GM21576 (cell line): ENCODE data around the gene C10orf105.
A peak's percentile ranks its signal among the peaks of the same experiment; 100 is the strongest.

Experiments used
- ATAC-seq: cut with Tn5 transposase; IDR thresholded peaks from one replicate; pipeline ENCODE4 v1.9.1; 2021; ENCODE audit warnings: mild to moderate bottlenecking, moderate library complexity; ENCODE audit not compliant: unreplicated experiment

Gene C10orf105

DNA sequence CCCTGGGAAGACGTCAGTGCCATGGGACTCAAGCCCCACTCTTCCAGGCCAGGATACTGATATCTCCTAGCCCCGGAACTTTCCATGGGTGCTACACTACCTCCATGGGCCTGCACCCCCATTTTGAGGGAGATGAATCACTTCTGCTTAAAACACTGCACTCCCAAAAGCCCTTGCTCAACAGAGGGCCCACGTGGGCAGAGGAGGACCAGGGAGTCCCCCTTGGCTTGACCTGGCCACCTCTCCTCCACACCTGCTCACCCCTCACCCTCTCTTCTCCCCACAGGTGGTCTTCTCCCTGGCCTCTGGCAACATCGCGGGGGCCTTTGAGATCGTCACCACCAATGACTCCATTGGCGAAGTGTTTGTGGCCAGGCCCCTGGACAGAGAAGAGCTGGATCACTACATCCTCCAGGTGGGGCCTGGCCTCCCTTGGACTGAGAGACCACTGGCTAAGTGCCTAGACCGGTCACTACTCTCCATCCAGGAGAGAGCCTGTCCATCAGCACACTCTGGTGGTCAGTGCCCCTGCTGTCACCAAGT, 19.9 kb upstream of the C10orf105 start:
- ATAC-seq = no peak

DNA sequence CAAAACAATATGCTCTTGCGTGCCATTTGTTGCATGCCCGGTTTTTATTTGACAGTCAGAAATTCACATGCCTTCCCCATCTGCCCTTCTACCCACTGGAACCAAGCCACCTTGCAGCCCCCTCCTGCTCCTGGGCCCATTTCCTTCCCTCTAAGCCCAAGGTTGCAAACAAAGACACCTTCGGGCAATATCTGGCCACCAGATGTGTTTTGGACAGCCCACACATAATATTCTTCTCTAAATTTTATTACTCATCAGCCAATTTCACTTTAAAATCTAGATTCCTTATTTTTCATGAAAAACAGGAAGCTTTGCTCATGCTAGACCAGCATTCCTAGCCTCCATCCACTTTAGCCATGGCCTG, 18.2 kb upstream of the C10orf105 start:
- no peak for ATAC-seq

- ATAC-seq = no peak
These were observed 17.6 kb upstream of the C10orf105 start for GRCh38 chr10:71737001-71737833.

GRCh38 chr10:71736570-71736952, 17.0 kb upstream of the C10orf105 start:
- ATAC-seq = no peak

DNA sequence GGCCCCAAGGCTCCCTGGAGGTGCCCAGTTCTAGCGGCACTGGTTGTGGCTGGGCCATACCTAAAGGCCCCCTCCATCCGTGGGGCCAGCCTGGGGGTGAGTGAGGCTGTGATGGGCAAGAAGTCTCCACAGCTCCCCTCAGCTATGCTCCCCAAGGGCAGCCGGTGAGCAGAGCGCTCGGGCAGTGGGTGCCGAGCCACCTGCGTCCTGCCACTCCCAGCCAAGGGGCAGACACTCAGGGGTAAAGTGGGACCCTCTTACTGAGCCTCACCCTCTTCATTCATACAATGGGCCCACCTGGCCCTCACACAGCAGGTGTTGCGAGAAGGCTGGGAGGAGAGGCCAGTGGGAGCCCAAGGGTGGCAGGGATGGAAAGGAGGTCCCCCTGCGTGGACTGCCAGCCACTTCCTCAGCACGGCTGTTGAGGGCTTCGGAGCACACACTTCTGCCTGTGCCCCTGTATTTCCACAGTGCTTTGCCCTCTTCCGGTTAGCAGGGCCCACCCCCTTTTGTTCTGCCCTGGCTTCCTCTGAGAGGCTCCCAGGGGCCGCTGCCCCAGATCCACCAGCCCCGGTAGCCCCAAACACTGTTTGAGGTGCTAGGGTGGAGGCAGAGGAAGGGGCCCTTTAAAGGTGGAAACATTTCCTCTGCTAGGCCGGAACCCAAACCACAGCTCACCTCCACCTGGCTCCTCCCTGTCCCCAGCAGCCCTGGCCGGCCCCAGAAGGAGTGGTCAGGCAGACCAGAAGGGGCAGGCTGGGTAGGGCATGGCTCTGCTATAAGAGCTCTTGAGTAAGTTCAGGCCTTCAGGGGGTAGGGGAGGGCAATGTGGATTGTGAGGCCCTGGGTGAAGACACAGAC, 16.4 kb upstream of the C10orf105 start:
- no peak for ATAC-seq

- no peak for ATAC-seq
These were observed 15.2 kb upstream of the C10orf105 start for GRCh38 chr10:71734797-71735196.

- ATAC-seq = no peak
These were observed 12.2 kb upstream of the C10orf105 start for GRCh38 chr10:71731791-71732190.

- no peak for ATAC-seq
These were observed 9.6 kb upstream of the C10orf105 start for GRCh38 chr10:71729161-71729636.

DNA sequence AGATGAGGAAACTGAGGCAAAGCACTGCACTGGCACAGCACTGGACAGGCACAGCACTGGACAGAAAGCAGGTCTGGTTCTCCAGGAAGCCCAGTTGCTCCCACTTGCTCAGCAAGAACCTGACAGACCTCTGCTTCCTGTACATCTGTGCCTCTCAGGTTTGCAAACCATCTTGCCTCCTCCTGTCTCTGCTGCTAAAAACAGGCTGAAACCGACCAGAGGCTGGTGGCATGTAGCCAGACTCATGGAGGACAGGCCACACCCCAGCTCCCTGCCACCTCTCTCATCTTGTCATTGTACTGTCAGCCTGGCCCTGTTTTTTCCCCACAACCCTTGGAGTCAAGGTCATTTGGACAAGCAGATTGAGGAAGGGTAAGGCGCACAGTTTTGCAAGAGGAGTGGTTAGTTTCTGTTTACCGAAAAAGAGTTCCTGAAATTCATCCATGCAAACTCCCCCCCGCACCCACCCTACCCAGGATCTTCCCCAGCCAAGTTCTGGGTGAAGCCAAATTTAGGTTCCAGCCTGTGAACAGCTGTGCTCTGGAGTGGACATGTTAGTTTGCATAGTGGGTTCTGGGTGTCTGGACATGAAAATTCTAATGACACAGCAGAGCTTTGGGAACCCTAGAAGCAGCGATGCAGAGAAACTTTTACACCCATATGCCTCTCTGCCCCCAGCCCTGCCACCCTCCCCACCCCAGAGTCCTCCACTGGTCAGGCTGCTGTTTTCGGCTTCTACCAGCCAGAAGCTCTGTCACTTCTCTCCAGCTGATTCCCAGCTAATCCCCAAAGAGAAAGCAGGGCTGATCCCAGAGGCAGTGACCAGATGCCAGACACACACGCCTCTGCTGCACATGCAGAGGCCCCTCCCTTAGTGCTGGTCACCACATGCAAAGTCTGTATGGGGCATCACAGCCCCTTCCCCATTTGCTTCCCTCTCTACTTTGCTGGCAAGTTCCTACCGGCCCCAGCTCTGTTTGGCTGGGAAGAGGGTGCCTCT, 8.5 kb upstream of the C10orf105 start:
- peak; percentile 58 for ATAC-seq

GRCh38 chr10:71727105-71727737, 7.6 kb upstream of the C10orf105 start:
- ATAC-seq = peak; percentile 43

- no peak for ATAC-seq
These were observed 7.1 kb upstream of the C10orf105 start for GRCh38 chr10:71726580-71727104.

DNA sequence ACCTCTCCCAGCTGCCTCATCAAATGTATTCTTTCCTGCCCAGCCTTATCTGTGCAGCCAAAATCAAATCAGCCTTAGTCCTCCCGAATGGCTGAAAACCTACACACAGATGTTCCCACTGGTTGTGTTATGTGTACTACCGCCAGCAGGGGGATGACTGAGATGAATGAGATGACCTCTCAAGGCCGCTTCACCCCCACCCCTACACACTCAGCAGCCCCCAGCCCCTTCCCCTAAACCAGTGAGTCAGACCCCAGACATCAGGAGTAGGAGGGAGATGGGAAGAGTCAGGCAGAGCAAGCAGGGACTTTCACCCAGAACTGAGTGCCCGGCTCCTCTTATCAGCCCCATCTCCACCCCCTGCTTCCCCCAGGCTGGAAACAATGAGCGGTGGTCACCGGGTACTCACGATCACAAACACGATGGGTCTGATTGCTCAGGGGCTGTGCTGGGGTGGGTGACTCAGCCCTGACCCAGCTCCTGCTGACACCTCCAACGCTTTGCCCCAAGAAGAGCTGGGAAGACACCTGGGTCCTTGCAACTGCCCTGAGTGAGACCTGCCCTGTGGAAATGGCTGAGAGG, 6.5 kb upstream of the C10orf105 start:
- no peak for ATAC-seq

- no peak for ATAC-seq
These were observed 5.7 kb upstream of the C10orf105 start for GRCh38 chr10:71725249-71725648.

GRCh38 chr10:71724539-71724938, 5.0 kb upstream of the C10orf105 start:
- ATAC-seq = no peak

GRCh38 chr10:71723311-71723710, 3.7 kb upstream of the C10orf105 start:
- ATAC-seq = no peak

DNA sequence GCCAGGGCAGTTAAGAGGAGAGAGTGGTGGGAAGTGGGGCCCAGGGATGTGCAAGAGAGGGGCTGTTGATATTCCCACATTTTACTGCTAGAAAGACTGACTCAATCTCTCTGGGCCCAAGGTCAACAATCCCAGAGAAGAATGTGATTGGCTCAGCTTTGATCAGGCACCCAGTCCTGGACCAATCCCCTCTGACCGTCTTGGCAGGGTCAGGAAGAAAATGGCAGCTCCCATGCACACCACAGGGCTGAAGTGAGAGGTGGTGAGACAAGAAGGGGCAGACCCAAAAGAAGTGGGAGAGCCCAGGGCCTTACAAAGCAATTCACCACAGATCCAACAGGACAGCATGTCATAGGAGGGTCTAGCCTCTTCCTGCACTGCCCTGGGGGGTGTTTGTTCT, 3.3 kb upstream of the C10orf105 start:
- no peak for ATAC-seq

- no peak for ATAC-seq
These were observed 1.7 kb upstream of the C10orf105 start for GRCh38 chr10:71721313-71721712.

GRCh38 chr10:71720288-71720687, 710 bp upstream of the C10orf105 start:
- no peak for ATAC-seq

DNA sequence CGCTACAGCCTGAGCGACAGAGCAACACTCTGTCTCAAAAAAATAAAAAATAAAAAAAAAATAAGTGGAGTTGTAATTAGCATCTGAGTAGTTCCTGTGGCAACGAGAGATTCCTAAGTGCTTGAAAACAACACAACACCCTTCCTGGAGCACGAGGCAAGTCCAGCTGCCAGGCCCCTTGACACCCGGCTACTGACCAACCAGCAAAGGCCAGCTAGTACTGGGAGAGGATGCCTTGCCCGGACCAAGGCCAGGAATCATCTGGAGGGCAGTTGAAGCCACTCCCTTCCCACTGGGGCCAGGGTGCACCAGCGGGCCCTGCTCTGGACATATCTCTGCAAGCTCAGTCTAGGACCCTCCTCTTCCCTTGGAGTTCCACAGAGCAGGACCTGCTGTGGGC, 536 bp downstream of the C10orf105 start:
- no peak for ATAC-seq
